PC-9 (cell line): ENCODE measurements around the gene RNF220.

Source experiments
- EZH2 ChIP-seq: fragments of 200-600 bp; sonication (generic); IDR thresholded peaks from 2 replicates; pipeline ENCODE4 v1.8.0; 2017; ENCODE audit warnings: antibody characterized with exemption, low read depth
- TF ChIP-seq, protein P1 (sequence below): fragments of 200-600 bp; sonication (generic); conservative IDR thresholded peaks from 2 replicates; pipeline ENCODE4 v1.6.1; 2017; ENCODE audit warnings: mixed run types, antibody characterized with exemption, mild to moderate bottlenecking, moderate library complexity

DNA sequence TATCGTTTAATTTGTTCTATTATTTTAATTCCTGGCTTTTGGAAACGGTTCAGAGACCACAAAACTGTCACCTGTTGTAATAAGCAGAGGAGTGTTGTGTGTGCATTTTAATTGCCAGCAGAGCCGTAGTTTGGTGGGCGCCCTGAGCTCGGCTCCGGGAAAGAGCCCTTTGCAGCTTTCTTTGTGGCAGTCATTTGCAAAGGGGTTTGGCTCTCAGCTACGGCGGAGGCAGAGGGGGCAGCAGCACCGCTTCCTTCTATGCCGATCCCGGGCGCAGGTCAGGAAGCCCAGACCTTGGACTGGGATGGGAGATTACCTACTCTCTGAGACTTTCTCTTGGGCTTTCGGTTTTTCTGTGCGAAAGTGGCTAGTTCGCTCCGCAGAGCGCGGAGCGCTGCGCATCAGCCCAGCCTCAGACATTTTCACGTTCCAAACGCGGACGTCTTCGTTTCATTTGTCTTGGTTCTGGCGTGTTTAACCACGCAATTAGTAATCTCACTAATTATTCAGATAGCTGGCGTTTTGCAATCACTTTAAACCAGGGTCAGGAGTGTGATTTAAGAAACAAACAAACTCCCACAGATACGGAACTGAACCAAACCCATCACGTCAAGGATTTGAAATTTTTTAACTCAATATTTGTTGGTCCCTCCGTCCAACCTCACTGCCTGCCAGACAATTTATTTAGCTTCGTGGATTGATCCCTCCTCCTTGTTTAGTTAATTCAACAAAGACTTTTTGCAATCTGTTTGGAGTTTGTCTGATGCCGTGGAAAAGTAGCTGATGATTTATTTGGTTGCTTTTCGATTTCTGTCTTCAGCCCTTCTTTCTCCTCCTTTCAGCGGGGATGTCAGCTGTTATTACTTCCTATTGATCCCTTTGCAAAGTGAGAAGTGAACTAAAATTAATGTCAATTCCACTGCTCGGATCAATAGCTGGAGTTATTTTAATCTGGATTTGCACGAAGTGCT lies 3.9 kb downstream of the RNF220 start:
- TF ChIP-seq, protein P1, sequence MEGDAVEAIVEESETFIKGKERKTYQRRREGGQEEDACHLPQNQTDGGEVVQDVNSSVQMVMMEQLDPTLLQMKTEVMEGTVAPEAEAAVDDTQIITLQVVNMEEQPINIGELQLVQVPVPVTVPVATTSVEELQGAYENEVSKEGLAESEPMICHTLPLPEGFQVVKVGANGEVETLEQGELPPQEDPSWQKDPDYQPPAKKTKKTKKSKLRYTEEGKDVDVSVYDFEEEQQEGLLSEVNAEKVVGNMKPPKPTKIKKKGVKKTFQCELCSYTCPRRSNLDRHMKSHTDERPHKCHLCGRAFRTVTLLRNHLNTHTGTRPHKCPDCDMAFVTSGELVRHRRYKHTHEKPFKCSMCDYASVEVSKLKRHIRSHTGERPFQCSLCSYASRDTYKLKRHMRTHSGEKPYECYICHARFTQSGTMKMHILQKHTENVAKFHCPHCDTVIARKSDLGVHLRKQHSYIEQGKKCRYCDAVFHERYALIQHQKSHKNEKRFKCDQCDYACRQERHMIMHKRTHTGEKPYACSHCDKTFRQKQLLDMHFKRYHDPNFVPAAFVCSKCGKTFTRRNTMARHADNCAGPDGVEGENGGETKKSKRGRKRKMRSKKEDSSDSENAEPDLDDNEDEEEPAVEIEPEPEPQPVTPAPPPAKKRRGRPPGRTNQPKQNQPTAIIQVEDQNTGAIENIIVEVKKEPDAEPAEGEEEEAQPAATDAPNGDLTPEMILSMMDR: no peak
- TF ChIP-seq EZH2: no peak
